ENCODE results near the gene BCL11B.

BCL11B gene

DNA sequence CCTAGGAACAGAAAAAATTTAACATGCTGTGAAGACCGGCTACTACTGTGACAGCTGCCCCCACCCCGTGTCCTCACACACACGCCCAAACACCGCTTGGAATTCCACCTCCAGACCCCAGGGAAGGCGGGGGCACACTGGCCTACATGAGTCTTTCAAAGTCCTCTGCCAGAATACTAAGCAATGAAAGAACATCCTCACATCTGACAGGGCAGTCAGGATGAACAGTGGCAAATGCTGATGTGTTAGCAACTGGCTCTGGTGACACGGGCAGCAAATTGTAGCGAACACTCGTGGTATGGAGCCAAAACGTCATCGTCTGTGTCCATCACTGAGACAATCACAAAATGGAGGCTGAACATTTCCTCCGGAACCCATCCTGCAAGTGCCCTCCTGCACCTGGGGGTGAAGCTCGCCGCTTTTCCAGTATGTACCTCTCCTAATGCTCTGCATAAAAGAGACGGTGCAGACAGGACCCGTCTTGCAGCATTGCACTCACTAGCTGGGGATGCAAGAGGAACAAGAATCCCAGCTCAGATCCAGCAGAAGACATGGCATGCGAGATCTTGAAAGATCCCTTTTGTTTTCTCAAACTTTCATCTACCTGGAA lies 94.8 kb downstream of the BCL11B start:
- no peak for DNase-seq

DNA sequence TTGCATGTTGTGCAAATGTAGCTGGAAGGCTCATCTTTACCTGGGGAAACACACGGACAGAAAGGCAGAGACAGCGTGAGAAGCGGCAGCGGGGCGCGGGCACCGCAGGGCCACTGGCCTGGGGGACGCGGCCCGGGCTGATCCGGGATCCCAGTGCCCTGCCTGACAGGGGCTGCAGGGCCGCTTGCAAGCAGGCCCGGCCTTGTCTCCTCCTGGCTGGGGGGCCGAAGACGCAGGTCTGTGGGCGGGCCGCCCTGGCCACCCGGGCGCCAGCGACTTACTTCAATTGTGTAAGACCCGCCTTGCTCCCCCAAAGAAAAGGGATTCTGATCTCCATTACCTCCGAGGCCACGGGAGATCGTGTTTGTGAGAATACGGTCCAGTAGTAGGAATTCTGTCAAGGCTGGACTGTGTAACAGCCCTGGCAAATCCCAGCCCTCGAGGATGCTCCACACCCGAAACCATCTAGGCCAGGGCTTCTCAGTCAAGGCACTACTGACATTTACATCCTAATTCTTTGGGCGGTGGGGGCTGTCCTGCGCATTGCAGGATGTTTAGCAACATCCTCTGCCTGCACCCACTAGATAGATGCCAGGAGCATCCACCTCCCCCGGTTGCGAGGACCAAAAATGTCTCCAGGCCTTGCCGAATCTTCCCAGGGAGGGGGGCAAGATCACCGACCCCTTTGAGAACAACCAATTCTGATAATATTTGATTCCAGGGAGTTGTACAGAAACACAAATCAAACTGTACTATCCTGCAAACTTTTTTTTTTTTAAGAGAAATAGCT lies 95.6 kb downstream of the BCL11B start:
- no peak for DNase-seq

GRCh38 chr14:99175331-99176155 lies 96.5 kb downstream of the BCL11B start:
- DNase-seq: no peak

DNA sequence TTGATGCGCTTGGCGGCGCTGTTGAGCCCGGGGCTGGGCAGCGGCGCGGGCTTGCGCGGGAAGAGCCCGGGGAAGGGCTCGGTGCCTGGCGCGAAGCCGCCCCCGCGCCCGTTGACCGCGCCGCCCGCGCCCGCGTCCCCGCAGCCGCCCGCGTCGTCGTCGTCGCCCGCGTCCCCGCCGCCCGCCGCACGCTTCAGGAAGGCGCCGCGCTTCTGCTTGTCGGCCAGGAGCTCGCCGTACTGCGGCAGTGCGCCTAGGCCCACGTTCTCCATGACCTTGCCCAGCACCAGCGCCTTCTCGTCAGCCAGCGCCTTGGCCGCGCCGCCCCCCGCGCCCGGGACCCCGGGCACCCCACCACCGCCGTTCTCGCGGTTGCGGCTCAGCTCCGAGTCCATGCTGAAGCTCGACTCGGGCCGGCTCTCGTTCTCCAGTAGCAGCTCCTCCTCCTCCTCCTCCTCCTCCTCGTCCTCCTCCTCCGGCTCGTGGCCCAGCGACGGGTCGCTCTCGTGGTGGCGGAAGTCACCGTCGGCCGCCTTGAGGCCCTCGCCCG lies 97.2 kb downstream of the BCL11B start:
- no peak for DNase-seq

GRCh38 chr14:99174081-99174769 lies 97.8 kb downstream of the BCL11B start:
- no peak for DNase-seq

GRCh38 chr14:99173506-99173905 lies 98.5 kb downstream of the BCL11B start:
- no peak for DNase-seq

GRCh38 chr14:99173086-99173485 lies 98.9 kb downstream of the BCL11B start:
- DNase-seq: no peak

GRCh38 chr14:99171396-99171795 lies 100.6 kb downstream of the BCL11B start:
- DNase-seq: no peak

DNA sequence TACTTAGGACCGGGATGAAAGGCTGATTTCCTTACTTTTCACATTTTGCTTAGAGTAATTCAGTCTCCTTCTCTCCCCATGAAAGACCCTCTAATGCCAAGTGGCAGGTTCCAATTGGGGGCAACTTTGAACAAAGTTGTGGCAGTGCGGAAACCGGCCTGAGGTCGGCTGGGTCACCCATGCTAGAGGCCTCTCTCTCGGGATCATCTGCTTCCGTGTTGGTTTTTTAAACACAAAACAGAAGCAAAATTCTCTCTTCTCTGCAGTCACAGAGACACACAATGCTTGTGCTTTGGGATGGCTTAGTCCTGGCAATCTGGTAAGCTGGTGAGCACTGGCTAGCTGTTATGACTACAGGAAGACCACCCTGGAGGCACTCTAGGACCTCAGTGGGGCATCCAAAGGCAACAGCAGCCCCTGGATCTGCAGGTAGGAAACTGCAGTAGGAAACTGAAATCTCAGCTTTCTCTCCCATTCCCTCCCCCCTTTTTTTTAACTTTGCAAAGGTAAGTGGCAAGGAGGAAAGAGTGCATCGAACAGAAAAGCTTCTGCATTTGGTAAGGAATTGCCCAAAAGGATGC lies 102.1 kb downstream of the BCL11B start:
- no peak for DNase-seq

DNA sequence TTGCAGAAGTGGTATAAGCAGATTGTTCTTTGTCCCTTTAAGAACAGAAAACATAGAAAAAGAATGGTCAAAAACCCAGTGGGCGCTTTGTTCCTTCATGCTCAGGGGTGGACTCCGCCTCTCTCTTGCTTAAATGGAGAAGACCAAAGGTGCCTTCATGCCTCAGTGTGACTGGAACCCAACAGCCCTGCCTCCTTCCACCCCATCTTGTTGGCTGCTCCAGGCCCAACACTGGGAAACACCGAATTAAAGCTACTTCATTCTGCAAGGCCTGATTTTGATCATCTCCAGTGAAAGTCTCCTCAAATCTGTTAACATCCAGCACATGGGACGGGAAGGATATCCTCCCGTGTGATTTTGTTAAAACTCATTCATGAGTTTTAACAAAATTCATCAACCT lies 103.7 kb downstream of the BCL11B start:
- no peak for DNase-seq

DNA sequence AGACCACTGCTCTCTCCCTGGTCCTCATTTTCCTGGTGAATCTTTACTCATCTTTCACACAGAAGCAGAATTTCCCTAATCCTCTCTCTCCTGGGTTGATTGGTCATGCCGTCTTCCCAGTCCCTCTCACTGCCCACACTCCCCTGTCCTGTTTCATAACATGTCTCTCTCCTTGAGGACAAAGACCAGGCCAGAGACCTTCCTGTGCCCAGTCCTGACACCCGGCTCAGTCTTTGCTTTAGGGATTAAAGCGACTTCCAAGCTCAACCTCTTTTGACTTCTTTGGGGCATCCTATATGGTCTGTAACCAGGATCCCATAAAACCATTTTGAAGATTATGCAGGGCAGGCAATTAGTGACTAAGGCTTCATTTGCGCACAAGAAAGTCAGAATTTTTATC lies 105.5 kb downstream of the BCL11B start:
- DNase-seq: no peak

GRCh38 chr14:99164712-99165111 lies 107.3 kb downstream of the BCL11B start:
- no peak for DNase-seq

DNA sequence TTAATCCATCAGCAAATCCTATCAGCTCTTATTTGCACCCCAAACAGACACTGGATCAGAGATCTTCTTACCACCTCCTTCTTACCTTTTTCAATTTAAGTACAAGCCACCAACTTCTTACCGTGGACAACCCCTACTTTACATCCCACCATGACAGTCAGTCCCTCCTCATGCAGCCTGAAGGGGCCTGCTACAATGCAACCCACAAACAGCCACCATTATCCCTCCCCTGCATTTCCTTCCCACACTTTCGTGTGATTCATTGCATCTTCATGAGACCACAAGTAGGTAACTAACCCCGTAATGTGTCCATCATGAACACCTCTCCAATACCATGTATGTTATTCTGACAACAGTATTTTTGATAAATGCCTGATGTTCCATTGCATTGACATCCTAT lies 108.6 kb downstream of the BCL11B start:
- DNase-seq: no peak

DNA sequence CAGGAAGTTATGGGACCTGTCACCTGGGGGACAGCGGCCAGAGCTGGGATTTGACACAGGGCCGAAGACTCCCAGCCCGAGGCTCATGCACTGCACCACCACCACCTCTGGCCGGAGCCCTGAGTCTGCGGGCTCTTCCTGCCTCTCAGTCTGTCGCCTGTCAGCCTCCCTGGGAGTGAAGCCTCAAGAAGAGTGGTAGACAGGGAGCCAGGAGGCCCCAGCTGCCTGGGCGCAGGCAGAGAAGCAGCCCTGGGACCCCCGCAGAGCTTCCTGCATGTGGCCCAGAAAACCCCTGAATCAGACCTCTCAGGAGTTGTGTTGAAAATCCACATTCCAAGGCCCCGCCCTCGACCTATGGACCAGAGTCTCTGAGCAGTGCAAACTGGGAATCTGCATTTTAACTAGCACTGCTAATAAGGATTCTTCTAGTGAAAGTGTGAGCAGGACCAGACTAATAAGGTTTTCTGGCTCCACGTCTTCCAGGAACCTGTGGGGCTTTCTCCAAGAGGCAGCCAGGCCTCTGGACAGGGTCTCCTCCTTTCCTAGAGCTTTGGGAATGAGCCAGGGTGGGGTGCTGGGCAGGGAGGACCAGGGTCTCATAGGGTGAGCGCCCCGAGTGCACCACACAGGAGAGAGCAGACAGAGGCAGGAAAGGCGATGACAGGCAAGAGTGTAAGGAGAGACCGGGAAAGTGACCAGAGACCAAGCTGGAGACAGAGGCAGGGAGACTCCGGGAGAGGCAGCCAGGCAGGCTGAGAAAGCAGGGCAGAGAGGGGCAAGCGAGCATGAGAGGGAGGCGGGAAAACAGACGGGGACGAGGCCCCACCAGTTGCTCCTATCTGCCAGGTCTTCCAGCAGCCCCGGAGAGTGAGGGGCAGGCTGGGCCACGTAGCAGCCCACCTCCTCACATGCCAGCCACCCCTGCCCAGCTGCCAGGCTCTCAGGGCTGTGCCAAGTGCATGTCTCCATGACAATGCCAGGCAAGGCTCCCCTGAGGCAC lies 112.4 kb downstream of the BCL11B start:
- no peak for DNase-seq

GRCh38 chr14:99158646-99159165 lies 113.3 kb downstream of the BCL11B start:
- no peak for DNase-seq

DNA sequence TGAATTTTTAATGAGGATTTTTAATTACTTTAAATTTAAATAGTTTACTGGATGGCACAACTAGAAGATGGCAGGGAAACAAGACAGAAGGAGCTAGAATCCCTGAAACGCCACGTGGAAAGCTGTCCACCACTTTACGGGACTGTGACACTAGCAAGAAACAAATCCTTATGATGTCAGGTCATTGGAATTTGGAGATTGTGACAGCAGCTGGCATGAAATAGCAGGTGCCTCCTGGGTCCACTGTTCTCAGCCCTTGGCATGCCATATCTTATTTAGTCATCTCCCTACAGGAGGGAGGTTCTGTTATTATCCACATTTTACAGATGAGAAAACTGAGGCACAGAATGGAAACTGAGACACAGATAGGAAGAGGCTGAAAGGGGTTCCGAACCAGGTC lies 113.8 kb downstream of the BCL11B start:
- DNase-seq: no peak

DNA sequence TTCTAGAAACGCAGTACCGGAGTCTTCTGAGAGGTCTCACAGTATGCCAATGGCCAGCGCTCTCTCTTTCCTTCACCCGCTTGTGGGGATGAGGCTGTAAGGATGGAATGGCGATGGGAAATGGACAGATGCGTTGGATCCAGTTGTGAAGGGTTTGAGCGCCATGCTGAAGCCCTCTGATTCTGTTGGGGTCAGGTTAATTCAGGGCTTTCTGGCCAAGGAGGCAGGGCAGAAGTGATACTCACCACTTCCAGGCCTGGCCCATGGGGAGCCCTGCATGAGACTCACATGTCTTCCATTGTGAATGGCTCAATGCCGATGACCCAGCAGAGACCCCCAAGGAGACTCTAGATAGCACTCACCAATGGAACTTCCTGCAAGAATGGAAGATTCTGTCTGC lies 114.3 kb downstream of the BCL11B start:
- no peak for DNase-seq

GRCh38 chr14:99157246-99157645 lies 114.8 kb downstream of the BCL11B start:
- no peak for DNase-seq

GRCh38 chr14:99156814-99157213 lies 115.2 kb downstream of the BCL11B start:
- DNase-seq: no peak

- DNase-seq: no peak
Measured at GRCh38 chr14:99156090-99156425, 115.9 kb downstream of the BCL11B start.
